PC-9 (cell line): ENCODE data around the gene PRMT1.

ENCODE experiments used
- EZH2 ChIP-seq: fragments of 200-600 bp; sonication (generic); IDR thresholded peaks from 2 replicates; pipeline ENCODE4 v1.8.0; 2017; ENCODE audit warnings: antibody characterized with exemption, low read depth
- TF ChIP-seq, protein P1 (sequence below): fragments of 200-600 bp; sonication (generic); conservative IDR thresholded peaks from 2 replicates; pipeline ENCODE4 v1.6.1; 2017; ENCODE audit warnings: mixed run types, antibody characterized with exemption, mild to moderate bottlenecking, moderate library complexity

DNA sequence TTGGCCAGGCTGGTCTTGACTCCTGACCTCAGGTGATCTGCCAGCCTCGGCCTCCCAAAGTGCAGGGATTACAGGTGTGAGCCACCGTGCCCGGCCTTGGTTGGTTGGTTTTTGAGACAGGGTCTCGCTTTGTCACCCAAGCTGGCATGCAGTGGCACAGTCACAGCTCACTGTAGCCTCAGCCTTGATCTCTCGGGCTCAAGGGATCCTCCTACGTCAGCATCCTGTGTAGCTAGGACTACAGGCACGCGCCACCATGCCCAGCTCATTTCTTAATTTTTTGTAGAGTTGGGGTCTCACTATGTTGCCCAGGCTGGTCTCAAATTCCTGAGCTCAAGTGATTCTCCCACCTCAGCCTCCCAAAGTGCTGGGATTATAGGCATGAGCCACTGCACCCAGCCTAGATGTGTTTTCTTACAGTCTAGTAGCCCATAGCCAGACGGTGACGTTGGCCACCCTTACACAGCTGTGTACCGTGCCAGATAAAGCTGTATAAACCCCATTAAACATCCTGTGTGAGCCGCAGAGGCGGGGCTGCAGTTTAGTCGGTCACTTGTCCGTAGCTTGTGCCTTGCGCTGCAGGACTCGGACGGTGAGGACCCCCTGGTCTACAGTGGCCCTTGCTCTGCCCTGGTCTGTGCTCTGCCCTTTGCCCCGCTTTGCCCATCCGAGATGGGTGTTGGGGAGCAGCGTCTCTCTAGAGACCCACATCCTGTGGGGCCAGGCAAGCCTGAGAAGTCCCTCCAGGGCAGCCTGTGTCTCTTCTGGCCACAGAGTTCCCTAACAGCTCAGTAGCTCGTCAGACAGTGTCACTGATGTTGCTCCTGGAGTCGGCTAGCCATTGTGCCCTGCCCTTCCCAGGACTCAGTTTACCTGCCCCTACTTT, 21.3 kb upstream of the PRMT1 start:
- no peak for TF ChIP-seq EZH2
- TF ChIP-seq, protein P1, sequence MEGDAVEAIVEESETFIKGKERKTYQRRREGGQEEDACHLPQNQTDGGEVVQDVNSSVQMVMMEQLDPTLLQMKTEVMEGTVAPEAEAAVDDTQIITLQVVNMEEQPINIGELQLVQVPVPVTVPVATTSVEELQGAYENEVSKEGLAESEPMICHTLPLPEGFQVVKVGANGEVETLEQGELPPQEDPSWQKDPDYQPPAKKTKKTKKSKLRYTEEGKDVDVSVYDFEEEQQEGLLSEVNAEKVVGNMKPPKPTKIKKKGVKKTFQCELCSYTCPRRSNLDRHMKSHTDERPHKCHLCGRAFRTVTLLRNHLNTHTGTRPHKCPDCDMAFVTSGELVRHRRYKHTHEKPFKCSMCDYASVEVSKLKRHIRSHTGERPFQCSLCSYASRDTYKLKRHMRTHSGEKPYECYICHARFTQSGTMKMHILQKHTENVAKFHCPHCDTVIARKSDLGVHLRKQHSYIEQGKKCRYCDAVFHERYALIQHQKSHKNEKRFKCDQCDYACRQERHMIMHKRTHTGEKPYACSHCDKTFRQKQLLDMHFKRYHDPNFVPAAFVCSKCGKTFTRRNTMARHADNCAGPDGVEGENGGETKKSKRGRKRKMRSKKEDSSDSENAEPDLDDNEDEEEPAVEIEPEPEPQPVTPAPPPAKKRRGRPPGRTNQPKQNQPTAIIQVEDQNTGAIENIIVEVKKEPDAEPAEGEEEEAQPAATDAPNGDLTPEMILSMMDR = no peak
